Spleen (tissue), 11 donors: ENCODE results near the gene FAM9C. TPM values are rescaled to one million over a fixed set of nuclear protein-coding genes. Genes with fewer than 3 reads are reported as not detected.
"Not testable (repeated sequence)": the region's sequence is repeated elsewhere in the genome, so short reads cannot be mapped to it uniquely, and the experiment has no call there.

Source experiments
- DNase-seq: peaks from one replicate; pipeline ENCODE4 v3.0.0-alpha.2; 2020
- H3K27ac ChIP-seq, 8 donors: fragments of 200-600 bp; sonication (generic) in 7 of 8; 1 replicate in 4 of 8; 2 replicates in 4 of 8; pipeline versions ENCODE4 v1.5.0 to v1.8.0; 2016 to 2021; ENCODE audit warnings: inconsistent platforms in 4 of 8, mild to moderate bottlenecking in 4 of 8, moderate library complexity in 1 of 8
- H3K27me3 ChIP-seq, 7 donors: fragments of 200-600 bp; sonication (generic) in 6 of 7; replicated peaks in 1 of 7; 1 replicate in 4 of 7; 2 replicates in 3 of 7; pipeline versions ENCODE4 v1.5.0 to v1.8.0; 2016 to 2021; ENCODE audit warnings: inconsistent platforms in 3 of 7, mild to moderate bottlenecking in 1 of 7
- H3K36me3 ChIP-seq, 6 donors: fragments of 200-600 bp; sonication (generic) in 5 of 6; 1 replicate in 4 of 6; 2 replicates in 2 of 6; pipeline versions ENCODE4 v1.5.0 to v1.8.0; 2016 to 2021; ENCODE audit warnings: inconsistent platforms in 2 of 6
- H3K4me1 ChIP-seq, 6 donors: fragments of 200-600 bp; sonication (generic) in 5 of 6; 1 replicate in 3 of 6; 2 replicates in 3 of 6; pipeline versions ENCODE4 v1.5.0 to v1.8.0; 2016 to 2021; ENCODE audit warnings: inconsistent platforms in 3 of 6
- H3K4me3 ChIP-seq, 8 donors: fragments of 200-600 bp; sonication (generic) in 7 of 8; 1 replicate in 4 of 8; 2 replicates in 4 of 8; pipeline versions ENCODE4 v1.5.0 to v1.8.0; 2016 to 2021; ENCODE audit warnings: inconsistent platforms in 4 of 8, mild to moderate bottlenecking in 4 of 8, moderate library complexity in 2 of 8
- H3K9me3 ChIP-seq, 8 donors: fragments of 200-600 bp; sonication (generic) in 7 of 8; 1 replicate in 4 of 8; 2 replicates in 4 of 8; pipeline versions ENCODE4 v1.5.0 to v1.8.0; 2016 to 2021; ENCODE audit warnings: inconsistent platforms in 4 of 8
- POLR2A ChIP-seq, 3 donors: fragments of 450-650 bp; IDR thresholded peaks; one replicate each; pipeline ENCODE4 v1.5.1; 2017; ENCODE audit warnings: antibody characterized with exemption in 3 of 3, mild to moderate bottlenecking in 1 of 3
- POLR2AphosphoS5 ChIP-seq, 3 donors: sonication (generic); formaldehyde crosslinking; IDR thresholded peaks; one replicate each; pipeline ENCODE4 v1.5.1; 2017; ENCODE audit warnings: antibody characterized with exemption in 3 of 3
- WGBS, 5 donors: extraction: QIAGEN DNeasy Blood & Tissue Kit in 3 of 5; methylation state at CpG; one replicate each; pipeline versions ENCODE4 v1.1.5 to v1.1.7; 2013 to 2018; 5-methylcytosine and 5-hydroxymethylcytosine counted together
- intact Hi-C: fragments of 100-400 bp; cut with DNase I; formaldehyde crosslinking; loops from one replicate; pipeline ENCODE4 v1.15.0; 2023; ENCODE audit warnings: low total_unique reads
- polyA plus RNA-seq, 3 donors: library from polyadenylated mRNA; stranded (reverse); fragments of 200-250 nt; gene quantifications; one replicate each; pipeline ENCODE4 v1.2.1, GENCODE V29; 2013
- total RNA-seq, 7 donors: library from RNA; depleted of rRNA in 3 of 7; stranded (reverse); fragments of >200 nt in 3 of 7; fragmentation: NEBNext Ultra II Directional in 4 of 7; extraction: Animal tissue kit (Norgen Biotek cat#: 25700) in 4 of 7; gene quantifications; one replicate each; pipeline versions ENCODE4 v1.1.0 to v1.2.1, GENCODE V29; 2016 to 2021
- TF ChIP-seq, protein P1 (sequence below), 11 experiments: fragments of 200-600 bp in 7 of 11; fragments of 450-650 bp in 4 of 11; sonication (generic) in 4 of 11; IDR thresholded peaks in 8 of 11; conservative IDR thresholded peaks in 3 of 11; 1 replicate in 7 of 11; 2 replicates in 4 of 11; pipeline versions ENCODE4 v1.4.0 to v1.8.0; 2016 to 2021; ENCODE audit warnings: antibody characterized with exemption in 11 of 11, inconsistent platforms in 4 of 11, mild to moderate bottlenecking in 1 of 11
- donor health status: healthy with polysubstance abuse.
- donor health status: DM: no; HTN: no; CAD: no; lungs with moderate emphysema.
- donor health status: DM: no; HTN: no; CAD: no.
- donor health status: Bipolar disorder and iron deficiency.
- donor health status: healthy.
- donor health status: DM: no; HTN: no; CAD: no.
- donor health status: DM: yes; HTN: yes; CAD: no.

The FAM9C gene
- total and polyA plus RNA-seq, 10 donors, result 0.09 to 56.0 (median 10.5) TPM; not detected in 3

DNA sequence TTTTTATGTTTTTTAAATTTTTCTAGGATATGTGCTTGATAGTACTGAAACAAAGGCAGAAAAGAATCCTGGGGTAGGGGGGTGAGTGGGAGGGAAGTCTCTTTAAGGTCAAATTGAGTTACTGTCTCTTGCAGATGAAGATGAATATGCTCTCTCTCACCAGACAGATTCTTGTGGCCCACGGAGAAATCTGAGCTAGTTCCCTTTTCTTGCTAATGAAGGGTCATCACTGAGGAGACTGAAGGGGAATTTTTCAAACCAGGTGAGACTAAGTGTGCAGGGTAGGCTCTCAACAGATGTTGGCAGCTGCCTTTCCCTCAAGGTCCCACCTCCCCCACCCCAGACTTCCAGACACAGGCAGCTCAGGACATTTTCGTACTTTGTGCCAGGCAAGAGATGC is 21.5 kb downstream of the FAM9C start:
- DNase-seq, result no peak
- Histone ChIP-seq H3K27ac (peak overlapping the region in 3 of 8 donors; percentile 5 to 35 (median 6)), H3K36me3 (no peaks in the 10 kb centered on the region), H3K4me1 (peaks cover 0 to 45% (median 8%) of the 10 kb centered on the region in 6 donors), H3K9me3 (no peaks in the 10 kb centered on the region), H3K4me3 (no peak overlapping the region), H3K27me3 (peaks cover 0 to 5% (median 0%) of the 10 kb centered on the region in 7 donors)
- intact Hi-C loops, result no loop called here
- TF ChIP-seq POLR2AphosphoS5 (IDR thresholded peaks at IDR 0.05) (no peak), POLR2A (IDR thresholded peaks at IDR 0.05) (no peak)
- TF ChIP-seq, protein P1, sequence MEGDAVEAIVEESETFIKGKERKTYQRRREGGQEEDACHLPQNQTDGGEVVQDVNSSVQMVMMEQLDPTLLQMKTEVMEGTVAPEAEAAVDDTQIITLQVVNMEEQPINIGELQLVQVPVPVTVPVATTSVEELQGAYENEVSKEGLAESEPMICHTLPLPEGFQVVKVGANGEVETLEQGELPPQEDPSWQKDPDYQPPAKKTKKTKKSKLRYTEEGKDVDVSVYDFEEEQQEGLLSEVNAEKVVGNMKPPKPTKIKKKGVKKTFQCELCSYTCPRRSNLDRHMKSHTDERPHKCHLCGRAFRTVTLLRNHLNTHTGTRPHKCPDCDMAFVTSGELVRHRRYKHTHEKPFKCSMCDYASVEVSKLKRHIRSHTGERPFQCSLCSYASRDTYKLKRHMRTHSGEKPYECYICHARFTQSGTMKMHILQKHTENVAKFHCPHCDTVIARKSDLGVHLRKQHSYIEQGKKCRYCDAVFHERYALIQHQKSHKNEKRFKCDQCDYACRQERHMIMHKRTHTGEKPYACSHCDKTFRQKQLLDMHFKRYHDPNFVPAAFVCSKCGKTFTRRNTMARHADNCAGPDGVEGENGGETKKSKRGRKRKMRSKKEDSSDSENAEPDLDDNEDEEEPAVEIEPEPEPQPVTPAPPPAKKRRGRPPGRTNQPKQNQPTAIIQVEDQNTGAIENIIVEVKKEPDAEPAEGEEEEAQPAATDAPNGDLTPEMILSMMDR (IDR thresholded peaks at IDR 0.05 in 8 of 11, conservative IDR thresholded peaks at IDR 0.05 in 3 of 11), result no peak
- WGBS, 5 donors, result 37 to 49% (median 44%) methylated on average over 2 of the region's 2 CpGs

DNA sequence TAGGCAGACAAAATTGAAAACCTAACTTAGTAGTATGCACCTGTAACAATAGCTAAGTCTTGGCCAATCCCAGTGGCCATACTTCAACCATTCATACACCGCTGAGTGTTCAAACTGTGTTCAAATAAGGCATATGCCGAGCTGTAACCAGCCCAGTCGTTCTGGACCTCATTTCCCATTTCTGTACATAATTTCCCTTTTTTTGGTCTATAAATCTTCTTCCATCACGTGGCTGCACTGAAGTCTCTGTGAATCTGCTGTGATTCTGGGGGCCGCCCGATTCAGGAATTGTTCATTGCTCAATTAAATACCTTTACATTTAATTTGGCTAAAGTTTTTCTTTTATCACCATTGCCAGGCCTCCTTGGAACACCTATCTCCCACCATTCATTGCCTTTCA is 27.7 kb downstream of the FAM9C start:
- 36 to 61% (median 48%) methylated on average over 6 of the region's 6 CpGs for WGBS, 5 donors
- DNase-seq, H3K9me3 ChIP-seq, H3K4me3 ChIP-seq, H3K36me3 ChIP-seq, H3K27me3 ChIP-seq, intact Hi-C loops: not testable (repeated sequence)
- peak overlapping the region in 4 of 8 donors; percentile 70 to 86 (median 84) for H3K27ac ChIP-seq
- peaks cover 15 to 50% (median 42%) of the 10 kb centered on the region in 6 donors for H3K4me1 ChIP-seq

DNA sequence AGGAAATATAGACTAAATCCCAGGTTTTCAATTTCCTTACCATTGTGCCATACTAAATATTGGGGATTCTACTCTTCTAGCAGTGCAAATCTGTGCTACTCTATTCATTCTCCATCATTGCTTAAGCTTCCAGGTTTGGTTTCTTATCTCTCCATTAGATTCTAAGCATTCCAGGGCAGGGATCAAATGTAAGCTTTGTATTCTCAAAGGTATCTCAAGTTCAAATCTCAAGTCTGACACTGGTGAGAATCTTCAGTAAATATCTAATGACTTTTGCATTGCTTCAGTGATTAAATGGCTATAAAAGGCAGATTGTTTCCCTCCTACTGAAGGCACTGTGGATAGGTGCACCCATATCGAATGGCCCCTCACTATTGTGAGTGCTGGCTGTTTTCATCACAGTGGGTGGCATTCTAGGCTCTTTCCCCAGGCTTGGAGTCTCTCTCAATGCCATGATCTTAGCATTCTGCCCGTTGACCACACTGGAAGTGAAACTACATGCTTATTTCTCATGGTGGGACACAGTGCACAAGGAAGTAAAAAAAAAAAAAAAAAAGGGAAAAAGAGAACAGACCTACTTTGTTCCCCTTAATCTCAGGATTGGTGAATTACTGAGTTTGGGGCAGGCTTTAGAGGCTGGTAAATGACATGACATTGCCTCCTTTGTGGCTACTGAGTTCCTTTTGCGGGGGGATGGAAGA is 28.7 kb downstream of the FAM9C start:
- WGBS, 5 donors, result 42 to 63% (median 55%) methylated on average over 3 of the region's 3 CpGs
- H3K4me3 ChIP-seq, result peak overlapping the region in 1 of 8 donors; percentile 5
- H3K36me3 ChIP-seq, result no peaks in the 10 kb centered on the region
- H3K27ac ChIP-seq, result peak overlapping the region in 4 of 8 donors; percentile 70 to 86 (median 84)
- peaks cover 15 to 51% (median 42%) of the 10 kb centered on the region in 6 donors for H3K4me1 ChIP-seq
- peaks cover 0 to 4% (median 0%) of the 10 kb centered on the region in 7 donors for H3K27me3 ChIP-seq
- DNase-seq, result no peak
- intact Hi-C loops, result no loop called here
- TF ChIP-seq POLR2AphosphoS5 (IDR thresholded peaks at IDR 0.05) (no peak), POLR2A (IDR thresholded peaks at IDR 0.05) (no peak)
- TF ChIP-seq, protein P1 (IDR thresholded peaks at IDR 0.05 in 8 of 11, conservative IDR thresholded peaks at IDR 0.05 in 3 of 11), result no peak
- no peaks in the 10 kb centered on the region for H3K9me3 ChIP-seq

DNA sequence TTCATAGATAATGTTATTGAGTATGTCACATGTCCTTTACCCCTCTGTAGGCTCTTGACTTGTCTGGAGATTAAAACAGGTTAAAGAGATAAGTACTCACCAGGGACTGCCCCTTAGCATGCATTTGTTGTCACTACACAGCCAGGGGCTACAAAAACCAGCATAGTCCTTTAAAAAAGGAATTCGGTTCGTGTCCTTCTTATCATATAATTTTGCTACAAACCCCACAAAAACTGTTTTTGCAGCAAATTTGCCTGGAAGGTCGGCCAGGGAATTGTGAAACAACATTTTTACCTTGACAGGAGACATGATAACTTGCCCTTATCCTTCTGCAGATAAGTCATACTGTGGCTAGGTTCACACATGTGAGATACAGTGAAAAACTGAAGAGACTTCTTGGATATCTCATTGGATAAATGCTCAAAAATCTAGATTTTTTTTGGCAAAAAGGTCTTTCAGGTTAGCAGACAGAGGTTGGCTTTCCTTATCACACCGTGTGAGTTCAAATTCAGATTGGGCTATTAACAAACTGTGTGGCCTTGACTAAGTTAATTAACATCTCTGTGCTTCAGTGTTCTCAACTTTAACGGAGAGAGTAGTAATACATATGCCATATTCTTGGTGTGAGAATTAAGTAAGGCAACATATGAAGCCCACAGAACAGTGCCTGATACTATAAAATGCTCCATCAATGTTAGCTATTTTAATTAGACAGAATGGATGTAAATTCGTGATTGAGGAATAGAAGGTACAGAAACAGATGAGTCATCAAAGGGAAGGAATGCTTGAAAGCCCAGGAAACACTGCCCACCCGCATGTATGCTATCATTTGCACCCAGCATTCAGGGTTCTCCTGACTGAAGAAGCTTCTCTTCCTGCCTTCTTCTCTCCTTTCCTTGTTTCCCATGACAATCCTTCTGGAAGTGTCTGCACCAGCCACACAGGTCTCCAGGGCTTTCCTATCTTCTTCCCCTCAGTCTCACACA is 30.0 kb downstream of the FAM9C start:
- Histone ChIP-seq H3K27me3 (peaks cover 0 to 5% (median 0%) of the 10 kb centered on the region in 7 donors), H3K27ac (peak overlapping the region; percentile 60 to 86 (median 76)), H3K9me3 (no peaks in the 10 kb centered on the region), H3K4me1 (peaks cover 15 to 63% (median 42%) of the 10 kb centered on the region in 6 donors), H3K4me3 (peak overlapping the region in 1 of 8 donors; percentile 35), H3K36me3 (no peaks in the 10 kb centered on the region)
- DNase-seq, result no peak
- intact Hi-C loops, result no loop called here
- WGBS, 5 donors, result 42 to 54% (median 49%) methylated on average over 7 of the region's 7 CpGs
- TF ChIP-seq, protein P1 (IDR thresholded peaks at IDR 0.05 in 8 of 11, conservative IDR thresholded peaks at IDR 0.05 in 3 of 11), result no peak
- TF ChIP-seq POLR2AphosphoS5 (IDR thresholded peaks at IDR 0.05), result no peak
- TF ChIP-seq POLR2A (IDR thresholded peaks at IDR 0.05), result no peak
